ENCODE data around the gene PANK4. TPM values are rescaled to one million over a fixed set of nuclear protein-coding genes. Genes with fewer than 3 reads are reported as not detected.

Gene PANK4
- total and polyA plus RNA-seq, 8 donors: 23.2 to 30.9 (median 28.1) TPM

DNA sequence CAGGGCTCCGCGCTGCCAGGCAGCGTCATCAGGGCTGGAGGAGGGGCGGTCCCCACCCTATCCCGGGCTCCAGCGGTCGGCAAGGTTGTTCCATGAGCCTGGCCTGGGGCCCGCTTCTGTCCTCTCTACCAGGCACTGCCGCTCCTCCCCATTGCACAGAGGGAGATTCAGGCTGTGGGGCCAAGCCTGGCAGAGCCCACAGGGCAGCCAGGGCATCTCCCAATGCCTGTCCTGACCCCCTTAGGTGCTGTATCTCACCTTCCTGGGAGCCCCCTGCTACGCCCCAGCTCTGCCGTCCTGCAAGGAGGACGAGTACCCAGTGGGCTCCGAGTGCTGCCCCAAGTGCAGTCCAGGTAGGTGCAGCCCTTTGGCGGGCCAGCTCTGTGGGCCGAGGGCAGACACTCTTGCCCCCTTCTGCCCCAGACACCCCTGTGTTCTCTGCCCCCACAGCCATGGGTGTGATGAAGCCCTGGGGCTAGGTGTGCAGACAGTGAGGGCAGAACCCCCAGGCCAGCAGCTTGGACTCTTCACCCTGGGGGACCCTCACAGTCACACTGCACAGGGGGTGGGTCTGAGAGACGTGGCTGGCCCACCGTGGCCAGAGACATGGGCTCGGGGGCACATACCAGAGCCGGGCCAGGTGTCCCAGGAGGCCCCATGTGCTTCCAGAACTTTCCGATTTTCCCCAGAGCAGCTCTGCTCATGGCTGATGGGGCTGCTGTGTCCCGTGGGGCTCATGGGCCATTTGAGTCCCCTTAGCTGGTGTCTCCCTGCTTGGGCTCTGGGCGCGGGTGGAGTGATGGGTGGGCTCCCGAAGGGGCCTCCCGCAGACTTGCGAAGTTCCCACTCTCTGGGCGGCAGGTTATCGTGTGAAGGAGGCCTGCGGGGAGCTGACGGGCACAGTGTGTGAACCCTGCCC, 31.3 kb upstream of the PANK4 start:
- TF ChIP-seq, protein P1, sequence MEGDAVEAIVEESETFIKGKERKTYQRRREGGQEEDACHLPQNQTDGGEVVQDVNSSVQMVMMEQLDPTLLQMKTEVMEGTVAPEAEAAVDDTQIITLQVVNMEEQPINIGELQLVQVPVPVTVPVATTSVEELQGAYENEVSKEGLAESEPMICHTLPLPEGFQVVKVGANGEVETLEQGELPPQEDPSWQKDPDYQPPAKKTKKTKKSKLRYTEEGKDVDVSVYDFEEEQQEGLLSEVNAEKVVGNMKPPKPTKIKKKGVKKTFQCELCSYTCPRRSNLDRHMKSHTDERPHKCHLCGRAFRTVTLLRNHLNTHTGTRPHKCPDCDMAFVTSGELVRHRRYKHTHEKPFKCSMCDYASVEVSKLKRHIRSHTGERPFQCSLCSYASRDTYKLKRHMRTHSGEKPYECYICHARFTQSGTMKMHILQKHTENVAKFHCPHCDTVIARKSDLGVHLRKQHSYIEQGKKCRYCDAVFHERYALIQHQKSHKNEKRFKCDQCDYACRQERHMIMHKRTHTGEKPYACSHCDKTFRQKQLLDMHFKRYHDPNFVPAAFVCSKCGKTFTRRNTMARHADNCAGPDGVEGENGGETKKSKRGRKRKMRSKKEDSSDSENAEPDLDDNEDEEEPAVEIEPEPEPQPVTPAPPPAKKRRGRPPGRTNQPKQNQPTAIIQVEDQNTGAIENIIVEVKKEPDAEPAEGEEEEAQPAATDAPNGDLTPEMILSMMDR (IDR thresholded peaks at IDR 0.05): no peak
- DNase-seq: peak in 1 of 4 donors; percentile 61
- Histone ChIP-seq H3K9me3 (no peaks in the 10 kb centered on the region), H3K36me3 (peaks cover 0 to 52% of the 10 kb centered on the region in 2 donors), H3K27ac (peak overlapping the region; percentile 94 to 98), H3K4me1 (peaks cover 12 to 59% of the 10 kb centered on the region in 2 donors), H3K27me3 (no peaks in the 10 kb centered on the region), H3K4me3 (peak overlapping the region; percentile 68 to 77)
- ATAC-seq: peak; percentile 6
- intact Hi-C loops (cut with DNase I): no loop called here

DNA sequence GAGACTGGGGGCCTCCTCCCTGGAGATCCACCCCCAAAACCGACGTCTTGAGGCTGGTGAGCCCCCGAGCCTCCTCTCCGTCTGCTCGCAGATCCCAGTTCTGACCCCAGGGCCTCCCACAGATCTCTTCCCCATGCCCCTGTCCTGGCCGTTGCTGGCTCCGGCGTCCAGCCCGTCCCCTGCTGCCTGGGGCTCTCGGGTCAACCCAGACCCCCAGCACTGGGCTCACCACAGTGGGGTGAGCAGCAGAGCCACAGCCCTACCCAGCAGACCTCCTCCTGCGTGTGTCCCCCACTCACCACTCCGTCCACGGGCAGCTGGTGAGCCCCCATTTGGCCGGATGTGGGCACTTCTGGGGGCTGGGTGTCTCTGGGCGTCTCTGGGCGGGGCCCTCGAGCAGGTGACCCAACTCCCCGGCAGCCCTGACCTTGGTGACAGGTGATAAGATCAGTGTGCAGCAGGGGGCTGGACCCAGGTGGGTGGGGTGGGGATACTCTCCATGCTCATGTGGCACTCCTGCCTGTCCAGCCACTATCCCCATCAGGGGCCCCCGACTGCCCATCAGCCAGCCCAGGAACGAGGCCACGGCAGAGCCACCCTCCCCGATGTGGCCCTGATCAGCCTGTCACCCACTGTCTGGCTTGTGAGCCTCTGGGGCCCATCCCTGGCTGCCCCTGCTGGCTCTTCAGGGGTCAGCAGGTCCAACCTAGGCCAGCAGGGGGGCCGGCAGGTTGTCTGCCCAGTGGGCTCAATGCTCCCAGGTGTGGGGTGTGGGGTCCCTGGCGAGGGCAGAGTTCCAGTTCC, 30.5 kb upstream of the PANK4 start:
- H3K4me1 ChIP-seq: peaks cover 12 to 59% of the 10 kb centered on the region in 2 donors
- ATAC-seq: peak; percentile 49
- peak in 2 of 4 donors; percentile 62 to 86 for DNase-seq
- H3K9me3 ChIP-seq: no peaks in the 10 kb centered on the region
- H3K27me3 ChIP-seq: no peaks in the 10 kb centered on the region
- intact Hi-C loops (cut with DNase I): no loop called here
- peaks cover 0 to 44% of the 10 kb centered on the region in 2 donors for H3K36me3 ChIP-seq
- H3K27ac ChIP-seq: peak overlapping the region; percentile 94 to 98
- H3K4me3 ChIP-seq: peak overlapping the region; percentile 68 to 77
- TF ChIP-seq, protein P1 (IDR thresholded peaks at IDR 0.05): no peak

DNA sequence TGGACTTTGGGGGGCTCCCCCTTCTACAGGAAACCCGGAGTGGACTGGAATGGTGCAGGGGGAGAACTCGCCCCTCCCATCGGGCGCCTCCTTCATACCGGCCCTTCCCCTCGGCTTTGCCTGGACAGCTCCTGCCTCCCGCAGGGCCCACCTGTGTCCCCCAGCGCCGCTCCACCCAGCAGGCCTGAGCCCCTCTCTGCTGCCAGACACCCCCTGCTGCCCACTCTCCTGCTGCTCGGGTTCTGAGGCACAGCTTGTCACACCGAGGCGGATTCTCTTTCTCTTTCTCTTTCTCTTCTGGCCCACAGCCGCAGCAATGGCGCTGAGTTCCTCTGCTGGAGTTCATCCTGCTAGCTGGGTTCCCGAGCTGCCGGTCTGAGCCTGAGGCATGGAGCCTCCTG, 29.9 kb upstream of the PANK4 start, which contains the start of gene TNFRSF14:
TSS of gene TNFRSF14 (plus strand) at position 95 of the 401 bp plus-strand sequence. CDS start at position 389, 294 bp downstream.
- peak; percentile 71 for ATAC-seq
- H3K4me1 ChIP-seq: peaks cover 12 to 59% of the 10 kb centered on the region in 2 donors
- peak; percentile 51 to 86 (median 66) for DNase-seq
- TF ChIP-seq, protein P1 (IDR thresholded peaks at IDR 0.05): no peak
- H3K27me3 ChIP-seq: no peaks in the 10 kb centered on the region
- peak within 1 kb of the TSS; percentile 68 to 77 for H3K4me3 ChIP-seq
- H3K27ac ChIP-seq: peak within 1 kb of the TSS; percentile 94 to 98
- no peaks in the 10 kb centered on the region for H3K9me3 ChIP-seq
- intact Hi-C loops (cut with DNase I): no loop called here
- H3K36me3 ChIP-seq: peaks cover 0 to 37% of the 10 kb centered on the region in 2 donors

DNA sequence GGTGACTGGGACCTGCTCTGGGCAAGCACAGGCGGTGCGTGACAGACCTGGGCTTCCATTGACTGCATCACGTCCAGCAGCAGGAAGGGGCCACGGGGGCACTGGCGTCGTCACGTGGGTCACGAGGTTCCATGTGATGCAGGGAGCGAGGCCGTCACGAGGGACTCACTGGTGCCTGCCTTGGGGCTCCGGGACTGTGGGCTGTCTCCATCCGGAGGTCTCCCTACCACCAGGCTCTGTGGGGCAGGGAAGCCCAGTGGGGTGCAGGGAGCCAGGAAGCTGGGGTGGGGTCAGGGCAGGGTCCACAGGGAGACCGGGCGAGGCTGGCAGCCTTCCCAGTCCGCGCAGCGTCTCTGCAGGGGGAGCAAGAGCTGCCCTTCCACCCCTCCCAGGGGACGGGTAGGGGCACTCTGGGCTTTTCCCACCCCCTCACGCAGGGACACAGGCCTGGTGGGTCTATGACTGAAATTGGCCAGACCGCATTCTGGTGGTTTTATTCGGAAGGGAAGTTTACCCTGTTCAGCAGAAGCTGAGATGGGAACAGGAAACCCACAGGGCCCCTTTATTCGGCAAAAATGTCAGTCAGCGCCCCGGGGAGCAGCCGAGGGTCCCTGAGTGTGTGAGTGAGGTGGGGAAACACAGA, 29.4 kb upstream of the PANK4 start:
- Histone ChIP-seq H3K9me3 (no peaks in the 10 kb centered on the region), H3K27me3 (no peaks in the 10 kb centered on the region), H3K27ac (peak overlapping the region; percentile 94 to 98), H3K4me1 (peaks cover 12 to 59% of the 10 kb centered on the region in 2 donors), H3K4me3 (peak overlapping the region; percentile 68 to 77), H3K36me3 (peaks cover 0 to 32% of the 10 kb centered on the region in 2 donors)
- peak; percentile 67 for ATAC-seq
- TF ChIP-seq, protein P1 (IDR thresholded peaks at IDR 0.05): no peak
- peak in 3 of 4 donors; percentile 64 to 95 (median 93) for DNase-seq
- intact Hi-C loops (cut with DNase I): no loop called here
